ENCODE measurements around the gene ANKRD13D.

ANKRD13D gene

GRCh38 chr11:67261946-67262681 lies 27.0 kb upstream of the ANKRD13D start:
- no peak for DNase-seq (ENCODE audit: low read depth)

GRCh38 chr11:67262731-67263675 lies 26.1 kb upstream of the ANKRD13D start:
- no peak for DNase-seq (ENCODE audit: low read depth)

GRCh38 chr11:67264260-67264659 lies 24.8 kb upstream of the ANKRD13D start:
- no peak for DNase-seq (ENCODE audit: low read depth)

GRCh38 chr11:67264877-67265632 lies 24.0 kb upstream of the ANKRD13D start:
- no peak for DNase-seq (ENCODE audit: low read depth)

- DNase-seq (ENCODE audit: low read depth) = peak; percentile 58
Observed at GRCh38 chr11:67265633-67266448, 23.3 kb upstream of the ANKRD13D start.

- DNase-seq (ENCODE audit: low read depth) = no peak
Observed at GRCh38 chr11:67266449-67267187, 22.5 kb upstream of the ANKRD13D start, which contains the start of gene GRK2. Gene GRK2 (plus strand): TSS chr11:67266473. CDS start chr11:67266700, 227 bp downstream.

GRCh38 chr11:67267188-67268080 lies 21.7 kb upstream of the ANKRD13D start:
- no peak for DNase-seq (ENCODE audit: low read depth)

GRCh38 chr11:67268081-67268961 lies 20.8 kb upstream of the ANKRD13D start:
- peak; percentile 57 for DNase-seq (ENCODE audit: low read depth)

- DNase-seq (ENCODE audit: low read depth) = no peak
Observed at GRCh38 chr11:67268962-67269268, 20.2 kb upstream of the ANKRD13D start.

- no peak for DNase-seq (ENCODE audit: low read depth)
Observed at GRCh38 chr11:67269401-67270255, 19.5 kb upstream of the ANKRD13D start.

- DNase-seq (ENCODE audit: low read depth) = no peak
Observed at GRCh38 chr11:67270256-67271204, 18.6 kb upstream of the ANKRD13D start.

GRCh38 chr11:67271205-67271540 lies 17.9 kb upstream of the ANKRD13D start:
- DNase-seq (ENCODE audit: low read depth) = no peak

GRCh38 chr11:67271541-67272284 lies 17.4 kb upstream of the ANKRD13D start:
- peak; percentile 59 for DNase-seq (ENCODE audit: low read depth)

- DNase-seq (ENCODE audit: low read depth) = no peak
Observed at GRCh38 chr11:67272327-67273259, 16.5 kb upstream of the ANKRD13D start.
